Loucy (cell line): ENCODE data around the gene FOSL1.
A peak's percentile ranks its signal among the peaks of the same experiment; 100 is the strongest.

Source experiments
- H2AFZ ChIP-seq: fragments of 200-600 bp; sonication (generic); 2 replicates; pipeline ENCODE4 v1.6.0; 2016; ENCODE audit warnings: antibody characterized with exemption, mild to moderate bottlenecking, low read length, moderate library complexity
- H3F3A ChIP-seq: fragments of 200-600 bp; 2 replicates; pipeline ENCODE4 v1.6.0; 2016; ENCODE audit warnings: antibody characterized with exemption, low read depth, mild to moderate bottlenecking
- H3K27me3 ChIP-seq: fragments of 200-600 bp; sonication (generic); 2 replicates; pipeline ENCODE4 v1.6.1; 2014; ENCODE audit warnings: low read length, mild to moderate bottlenecking; ENCODE audit not compliant: insufficient read depth, poor library complexity, severe bottlenecking
- H3K36me3 ChIP-seq: fragments of 200-600 bp; sonication (generic); 2 replicates; pipeline ENCODE4 v1.6.1; 2016; ENCODE audit warnings: low read length; ENCODE audit not compliant: insufficient read depth
- H3K4me1 ChIP-seq: fragments of 200-600 bp; sonication (generic); 2 replicates; pipeline ENCODE4 v1.5.1; 2014; ENCODE audit warnings: low read length, mild to moderate bottlenecking; ENCODE audit not compliant: insufficient read depth, poor library complexity, severe bottlenecking
- H3K4me2 ChIP-seq: fragments of 200-600 bp; sonication (generic); 2 replicates; pipeline ENCODE4 v1.6.0; 2014; ENCODE audit warnings: antibody characterized with exemption, low read length, low read depth, mild to moderate bottlenecking; ENCODE audit not compliant: poor library complexity, severe bottlenecking
- H3K4me3 ChIP-seq: fragments of 200-600 bp; sonication (generic); 2 replicates; pipeline ENCODE4 v1.5.1; 2014; ENCODE audit warnings: low read length, mild to moderate bottlenecking, mixed read lengths; ENCODE audit not compliant: poor library complexity, severe bottlenecking
- H3K79me2 ChIP-seq: fragments of 200-600 bp; sonication (generic); 2 replicates; pipeline ENCODE4 v1.6.1; 2014; ENCODE audit warnings: low read length; ENCODE audit not compliant: insufficient read depth
- H3K9ac ChIP-seq: fragments of 200-600 bp; sonication (generic); 2 replicates; pipeline ENCODE4 v1.6.0; 2014; ENCODE audit warnings: mild to moderate bottlenecking, low read depth, low read length, moderate library complexity; ENCODE audit not compliant: poor library complexity, severe bottlenecking
- H3K9me2 ChIP-seq: fragments of 200-600 bp; sonication (generic); replicated peaks from 2 replicates; pipeline ENCODE4 v1.6.1; 2016; ENCODE audit warnings: low read depth, low read length, mixed read lengths
- H3K9me3 ChIP-seq: fragments of 200-600 bp; sonication (generic); 2 replicates; pipeline ENCODE4 v1.6.1; 2014; ENCODE audit warnings: mild to moderate bottlenecking, antibody characterized with exemption, low read length, low read depth; ENCODE audit not compliant: insufficient read depth
- H4K20me1 ChIP-seq: fragments of 200-600 bp; sonication (generic); 2 replicates; pipeline ENCODE4 v1.6.0; 2014; ENCODE audit warnings: antibody characterized with exemption, low read length, mild to moderate bottlenecking; ENCODE audit not compliant: insufficient read depth, poor library complexity, severe bottlenecking
- CTCF ChIP-seq: fragments of 200-600 bp; sonication (generic); conservative IDR thresholded peaks from 2 replicates; pipeline ENCODE4 v1.5.1; 2014; ENCODE audit warnings: mild to moderate bottlenecking, antibody characterized with exemption, low read length
- EZH2phosphoT487 ChIP-seq: fragments of 200-600 bp; IDR thresholded peaks from 2 replicates; pipeline ENCODE4 v1.6.1; 2018; ENCODE audit warnings: antibody characterized with exemption, mild to moderate bottlenecking, moderate library complexity, borderline replicate concordance

FOSL1 gene

GRCh38 chr11:65917434-65918210 is 17.4 kb upstream of the FOSL1 start:
- peaks cover 6% of the 10 kb centered on the region; the same call in 1 of the 2 replicates for H3K36me3 ChIP-seq
- H3K4me3 ChIP-seq = peak overlapping the region; percentile 99
- TF ChIP-seq CTCF (no peak), EZH2phosphoT487 (no peak)
- H3K79me2 ChIP-seq = peaks cover 43% of the 10 kb centered on the region
- H3K9me2 ChIP-seq = no peaks in the 10 kb centered on the region
- no peak overlapping the region for H2AFZ ChIP-seq
- H4K20me1 ChIP-seq = peaks cover 15% of the 10 kb centered on the region
- no peaks in the 10 kb centered on the region for H3K9me3 ChIP-seq
- no peaks in the 10 kb centered on the region for H3F3A ChIP-seq
- H3K4me1 ChIP-seq = peaks cover 33% of the 10 kb centered on the region
- no peaks in the 10 kb centered on the region for H3K27me3 ChIP-seq
- H3K9ac ChIP-seq = peak overlapping the region; percentile 93
- peak overlapping the region; percentile 97 for H3K4me2 ChIP-seq

GRCh38 chr11:65917077-65917433 is 16.9 kb upstream of the FOSL1 start:
- peak overlapping the region; percentile 97 for H3K4me2 ChIP-seq
- H3K79me2 ChIP-seq = peaks cover 43% of the 10 kb centered on the region
- H3K36me3 ChIP-seq = no peaks in the 10 kb centered on the region; the same call in 1 of the 2 replicates
- no peaks in the 10 kb centered on the region for H3F3A ChIP-seq
- H4K20me1 ChIP-seq = peaks cover 15% of the 10 kb centered on the region
- no peaks in the 10 kb centered on the region for H3K9me3 ChIP-seq
- H3K27me3 ChIP-seq = no peaks in the 10 kb centered on the region
- peak overlapping the region; percentile 99 for H3K4me3 ChIP-seq
- H3K4me1 ChIP-seq = peaks cover 33% of the 10 kb centered on the region
- no peak overlapping the region for H2AFZ ChIP-seq
- peak overlapping the region; percentile 93 for H3K9ac ChIP-seq
- TF ChIP-seq CTCF = no peak
- no peak for TF ChIP-seq EZH2phosphoT487
- H3K9me2 ChIP-seq = no peaks in the 10 kb centered on the region

GRCh38 chr11:65916391-65916790 is 16.2 kb upstream of the FOSL1 start:
- Histone ChIP-seq H3K4me2 (peak overlapping the region; percentile 97), H3F3A (no peaks in the 10 kb centered on the region), H3K79me2 (peaks cover 43% of the 10 kb centered on the region), H3K9me3 (no peaks in the 10 kb centered on the region), H4K20me1 (peaks cover 15% of the 10 kb centered on the region), H3K4me3 (peak overlapping the region; percentile 99), H3K9ac (peak overlapping the region; percentile 93), H3K4me1 (peaks cover 33% of the 10 kb centered on the region), H3K9me2 (no peaks in the 10 kb centered on the region), H3K27me3 (no peaks in the 10 kb centered on the region), H3K36me3 (no peaks in the 10 kb centered on the region), H2AFZ (no peak overlapping the region)
- TF ChIP-seq EZH2phosphoT487 (no peak), CTCF (no peak)
